ENCODE data around the gene PAPPA.

The PAPPA gene

GRCh38 chr9:116209414-116210116 is 56.0 kb downstream of the PAPPA start:
- no peak overlapping the region for H3K4me3 ChIP-seq (ENCODE audit: low read depth in 1 of 2, low read length in 2 of 2)
- no peaks in the 10 kb centered on the region for H3K9me3 ChIP-seq (ENCODE audit: control insufficient read depth in 1 of 2, low read length in 2 of 2)
- H3K27ac ChIP-seq (ENCODE audit: low read length), result no peak overlapping the region
- no peaks in the 10 kb centered on the region for H3K4me1 ChIP-seq (ENCODE audit: control insufficient read depth in 1 of 2, insufficient read depth in 2 of 2, low read length in 2 of 2)
- no peaks in the 10 kb centered on the region for H3K27me3 ChIP-seq (ENCODE audit: low read depth, low read length)
- H3K36me3 ChIP-seq (ENCODE audit: control insufficient read depth in 1 of 2, insufficient read depth in 2 of 2, low read length in 2 of 2), result peaks cover 0 to 5% of the 10 kb centered on the region in 2 donors

GRCh38 chr9:116212986-116213692 is 59.5 kb downstream of the PAPPA start:
- H3K4me3 ChIP-seq (ENCODE audit: low read depth in 1 of 2, low read length in 2 of 2), result no peak overlapping the region
- no peak overlapping the region for H3K27ac ChIP-seq (ENCODE audit: low read length)
- H3K27me3 ChIP-seq (ENCODE audit: low read depth, low read length), result no peaks in the 10 kb centered on the region
- H3K9me3 ChIP-seq (ENCODE audit: control insufficient read depth in 1 of 2, low read length in 2 of 2), result no peaks in the 10 kb centered on the region
- H3K4me1 ChIP-seq (ENCODE audit: control insufficient read depth in 1 of 2, insufficient read depth in 2 of 2, low read length in 2 of 2), result no peaks in the 10 kb centered on the region
- H3K36me3 ChIP-seq (ENCODE audit: control insufficient read depth in 1 of 2, insufficient read depth in 2 of 2, low read length in 2 of 2), result peaks cover 0 to 5% of the 10 kb centered on the region in 2 donors

- Histone ChIP-seq H3K27me3 (ENCODE audit: low read depth, low read length) (no peaks in the 10 kb centered on the region), H3K4me3 (ENCODE audit: low read depth in 1 of 2, low read length in 2 of 2) (no peak overlapping the region), H3K9me3 (ENCODE audit: control insufficient read depth in 1 of 2, low read length in 2 of 2) (no peaks in the 10 kb centered on the region), H3K4me1 (ENCODE audit: control insufficient read depth in 1 of 2, insufficient read depth in 2 of 2, low read length in 2 of 2) (no peaks in the 10 kb centered on the region), H3K36me3 (ENCODE audit: control insufficient read depth in 1 of 2, insufficient read depth in 2 of 2, low read length in 2 of 2) (peaks cover 0 to 5% of the 10 kb centered on the region in 2 donors), H3K27ac (ENCODE audit: low read length) (no peak overlapping the region)
These were observed 60.1 kb downstream of the PAPPA start for GRCh38 chr9:116213693-116214047.

- Histone ChIP-seq H3K4me3 (ENCODE audit: low read depth in 1 of 2, low read length in 2 of 2) (no peak overlapping the region), H3K36me3 (ENCODE audit: control insufficient read depth in 1 of 2, insufficient read depth in 2 of 2, low read length in 2 of 2) (no peaks in the 10 kb centered on the region), H3K27ac (ENCODE audit: low read length) (no peak overlapping the region), H3K27me3 (ENCODE audit: low read depth, low read length) (no peaks in the 10 kb centered on the region), H3K4me1 (ENCODE audit: control insufficient read depth in 1 of 2, insufficient read depth in 2 of 2, low read length in 2 of 2) (no peaks in the 10 kb centered on the region), H3K9me3 (ENCODE audit: control insufficient read depth in 1 of 2, low read length in 2 of 2) (no peaks in the 10 kb centered on the region)
These were observed 64.8 kb downstream of the PAPPA start for GRCh38 chr9:116218399-116218798.

GRCh38 chr9:116219686-116220085 is 66.1 kb downstream of the PAPPA start:
- no peaks in the 10 kb centered on the region for H3K27me3 ChIP-seq (ENCODE audit: low read depth, low read length)
- H3K4me3 ChIP-seq (ENCODE audit: low read depth in 1 of 2, low read length in 2 of 2), result no peak overlapping the region
- H3K36me3 ChIP-seq (ENCODE audit: control insufficient read depth in 1 of 2, insufficient read depth in 2 of 2, low read length in 2 of 2), result no peaks in the 10 kb centered on the region
- no peaks in the 10 kb centered on the region for H3K9me3 ChIP-seq (ENCODE audit: control insufficient read depth in 1 of 2, low read length in 2 of 2)
- H3K27ac ChIP-seq (ENCODE audit: low read length), result no peak overlapping the region
- no peaks in the 10 kb centered on the region for H3K4me1 ChIP-seq (ENCODE audit: control insufficient read depth in 1 of 2, insufficient read depth in 2 of 2, low read length in 2 of 2)

- Histone ChIP-seq H3K27me3 (ENCODE audit: low read depth, low read length) (no peaks in the 10 kb centered on the region), H3K4me3 (ENCODE audit: low read depth in 1 of 2, low read length in 2 of 2) (no peak overlapping the region), H3K27ac (ENCODE audit: low read length) (no peak overlapping the region), H3K9me3 (ENCODE audit: control insufficient read depth in 1 of 2, low read length in 2 of 2) (no peaks in the 10 kb centered on the region), H3K36me3 (ENCODE audit: control insufficient read depth in 1 of 2, insufficient read depth in 2 of 2, low read length in 2 of 2) (no peaks in the 10 kb centered on the region), H3K4me1 (ENCODE audit: control insufficient read depth in 1 of 2, insufficient read depth in 2 of 2, low read length in 2 of 2) (peaks cover 0 to 6% of the 10 kb centered on the region in 2 donors)
These were observed 70.3 kb downstream of the PAPPA start for GRCh38 chr9:116223926-116224325.

GRCh38 chr9:116230051-116230632 is 76.6 kb downstream of the PAPPA start:
- Histone ChIP-seq H3K36me3 (ENCODE audit: control insufficient read depth in 1 of 2, insufficient read depth in 2 of 2, low read length in 2 of 2) (no peaks in the 10 kb centered on the region), H3K27me3 (ENCODE audit: low read depth, low read length) (no peaks in the 10 kb centered on the region), H3K4me3 (ENCODE audit: low read depth in 1 of 2, low read length in 2 of 2) (no peak overlapping the region), H3K9me3 (ENCODE audit: control insufficient read depth in 1 of 2, low read length in 2 of 2) (no peaks in the 10 kb centered on the region), H3K4me1 (ENCODE audit: control insufficient read depth in 1 of 2, insufficient read depth in 2 of 2, low read length in 2 of 2) (peaks cover 0 to 13% of the 10 kb centered on the region in 2 donors), H3K27ac (ENCODE audit: low read length) (no peak overlapping the region)

- Histone ChIP-seq H3K4me1 (ENCODE audit: control insufficient read depth in 1 of 2, insufficient read depth in 2 of 2, low read length in 2 of 2) (peaks cover 0 to 13% of the 10 kb centered on the region in 2 donors), H3K9me3 (ENCODE audit: control insufficient read depth in 1 of 2, low read length in 2 of 2) (no peaks in the 10 kb centered on the region), H3K4me3 (ENCODE audit: low read depth in 1 of 2, low read length in 2 of 2) (no peak overlapping the region), H3K27me3 (ENCODE audit: low read depth, low read length) (no peaks in the 10 kb centered on the region), H3K27ac (ENCODE audit: low read length) (no peak overlapping the region), H3K36me3 (ENCODE audit: control insufficient read depth in 1 of 2, insufficient read depth in 2 of 2, low read length in 2 of 2) (no peaks in the 10 kb centered on the region)
These were observed 79.0 kb downstream of the PAPPA start for GRCh38 chr9:116232424-116233159.

- no peaks in the 10 kb centered on the region for H3K36me3 ChIP-seq (ENCODE audit: control insufficient read depth in 1 of 2, insufficient read depth in 2 of 2, low read length in 2 of 2)
- H3K4me3 ChIP-seq (ENCODE audit: low read depth in 1 of 2, low read length in 2 of 2), result no peak overlapping the region
- peaks cover 0 to 11% of the 10 kb centered on the region in 2 donors for H3K4me1 ChIP-seq (ENCODE audit: control insufficient read depth in 1 of 2, insufficient read depth in 2 of 2, low read length in 2 of 2)
- no peak overlapping the region for H3K27ac ChIP-seq (ENCODE audit: low read length)
- no peaks in the 10 kb centered on the region for H3K27me3 ChIP-seq (ENCODE audit: low read depth, low read length)
- H3K9me3 ChIP-seq (ENCODE audit: control insufficient read depth in 1 of 2, low read length in 2 of 2), result no peaks in the 10 kb centered on the region
These were observed 79.6 kb downstream of the PAPPA start for GRCh38 chr9:116233160-116233530.

GRCh38 chr9:116234081-116234480 is 80.5 kb downstream of the PAPPA start:
- Histone ChIP-seq H3K27me3 (ENCODE audit: low read depth, low read length) (no peaks in the 10 kb centered on the region), H3K4me3 (ENCODE audit: low read depth in 1 of 2, low read length in 2 of 2) (no peak overlapping the region), H3K9me3 (ENCODE audit: control insufficient read depth in 1 of 2, low read length in 2 of 2) (no peaks in the 10 kb centered on the region), H3K36me3 (ENCODE audit: control insufficient read depth in 1 of 2, insufficient read depth in 2 of 2, low read length in 2 of 2) (no peaks in the 10 kb centered on the region), H3K4me1 (ENCODE audit: control insufficient read depth in 1 of 2, insufficient read depth in 2 of 2, low read length in 2 of 2) (peaks cover 0 to 6% of the 10 kb centered on the region in 2 donors), H3K27ac (ENCODE audit: low read length) (no peak overlapping the region)

GRCh38 chr9:116236979-116237378 is 83.4 kb downstream of the PAPPA start:
- no peak overlapping the region for H3K4me3 ChIP-seq (ENCODE audit: low read depth in 1 of 2, low read length in 2 of 2)
- no peaks in the 10 kb centered on the region for H3K27me3 ChIP-seq (ENCODE audit: low read depth, low read length)
- H3K4me1 ChIP-seq (ENCODE audit: control insufficient read depth in 1 of 2, insufficient read depth in 2 of 2, low read length in 2 of 2), result peaks cover 0 to 6% of the 10 kb centered on the region in 2 donors
- H3K36me3 ChIP-seq (ENCODE audit: control insufficient read depth in 1 of 2, insufficient read depth in 2 of 2, low read length in 2 of 2), result no peaks in the 10 kb centered on the region
- no peaks in the 10 kb centered on the region for H3K9me3 ChIP-seq (ENCODE audit: control insufficient read depth in 1 of 2, low read length in 2 of 2)
- H3K27ac ChIP-seq (ENCODE audit: low read length), result no peak overlapping the region

All from muscle layer of duodenum (tissue), 2 donors.